WI38 (cell line): Measurements from ENCODE around the gene RAB10.

Source experiments
- H3K4me3 ChIP-seq: 2 replicates; pipeline ENCODE4 v1.5.1; 2011; ENCODE audit warnings: low read depth, mild to moderate bottlenecking, control low read depth, low read length
- CTCF ChIP-seq: IDR thresholded peaks from 2 replicates; pipeline ENCODE4 v1.5.1; 2012; ENCODE audit warnings: low read depth, mild to moderate bottlenecking, control low read depth, low read length

Gene RAB10

GRCh38 chr2:26178246-26178645 is 144.4 kb downstream of the RAB10 start:
- no peak for TF ChIP-seq CTCF
- peak overlapping the region; percentile 42 for H3K4me3 ChIP-seq

GRCh38 chr2:26178746-26179436 is 145.0 kb downstream of the RAB10 start:
- no peak for TF ChIP-seq CTCF
- peak overlapping the region; percentile 42 for H3K4me3 ChIP-seq

- no peak for TF ChIP-seq CTCF
- H3K4me3 ChIP-seq, result no peak overlapping the region
Observed at GRCh38 chr2:26179446-26179913, 145.6 kb downstream of the RAB10 start.

GRCh38 chr2:26182441-26182840 is 148.6 kb downstream of the RAB10 start:
- no peak overlapping the region for H3K4me3 ChIP-seq
- TF ChIP-seq CTCF, result no peak

DNA sequence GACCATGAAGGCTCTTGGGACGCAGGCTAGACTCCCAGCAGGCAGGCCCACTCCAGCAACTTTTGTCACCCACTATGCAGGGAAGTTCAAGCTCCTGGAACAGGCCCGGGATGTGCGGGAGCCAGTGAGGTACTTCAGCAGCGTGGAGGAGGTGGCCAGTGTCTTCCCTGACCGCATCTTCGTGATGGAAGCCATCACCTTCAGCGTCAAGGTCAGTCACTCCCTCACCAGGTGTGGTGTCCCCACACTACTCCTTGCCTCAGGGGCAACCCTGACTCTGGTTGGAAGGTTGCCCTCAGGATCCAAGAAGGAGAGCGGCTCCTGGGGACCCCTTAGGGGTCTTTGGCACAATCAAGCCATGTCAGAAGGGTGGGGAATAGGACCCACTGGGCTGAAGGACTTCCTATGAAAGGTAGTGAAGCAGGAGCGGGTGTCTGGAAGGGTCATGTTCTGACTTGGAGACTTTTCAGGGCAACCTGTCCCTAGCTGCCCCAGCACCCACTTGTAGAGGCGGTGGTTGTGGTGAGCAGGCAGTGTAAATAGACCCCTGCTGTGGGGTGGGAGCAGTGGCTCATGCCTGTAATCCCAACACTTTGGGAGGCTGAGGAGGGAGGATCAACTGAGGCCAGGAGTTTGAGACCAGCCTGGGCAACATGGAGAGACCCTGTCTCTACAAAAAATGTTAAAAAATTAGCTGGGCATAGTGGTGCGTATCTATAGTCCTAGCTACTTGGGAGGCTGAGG is 149.2 kb downstream of the RAB10 start:
- TF ChIP-seq CTCF, result no peak
- no peak overlapping the region for H3K4me3 ChIP-seq

GRCh38 chr2:26184121-26184520 is 150.2 kb downstream of the RAB10 start:
- no peak for TF ChIP-seq CTCF
- H3K4me3 ChIP-seq, result no peak overlapping the region
